ENCODE results near the gene TUBGCP6.

The TUBGCP6 gene

DNA sequence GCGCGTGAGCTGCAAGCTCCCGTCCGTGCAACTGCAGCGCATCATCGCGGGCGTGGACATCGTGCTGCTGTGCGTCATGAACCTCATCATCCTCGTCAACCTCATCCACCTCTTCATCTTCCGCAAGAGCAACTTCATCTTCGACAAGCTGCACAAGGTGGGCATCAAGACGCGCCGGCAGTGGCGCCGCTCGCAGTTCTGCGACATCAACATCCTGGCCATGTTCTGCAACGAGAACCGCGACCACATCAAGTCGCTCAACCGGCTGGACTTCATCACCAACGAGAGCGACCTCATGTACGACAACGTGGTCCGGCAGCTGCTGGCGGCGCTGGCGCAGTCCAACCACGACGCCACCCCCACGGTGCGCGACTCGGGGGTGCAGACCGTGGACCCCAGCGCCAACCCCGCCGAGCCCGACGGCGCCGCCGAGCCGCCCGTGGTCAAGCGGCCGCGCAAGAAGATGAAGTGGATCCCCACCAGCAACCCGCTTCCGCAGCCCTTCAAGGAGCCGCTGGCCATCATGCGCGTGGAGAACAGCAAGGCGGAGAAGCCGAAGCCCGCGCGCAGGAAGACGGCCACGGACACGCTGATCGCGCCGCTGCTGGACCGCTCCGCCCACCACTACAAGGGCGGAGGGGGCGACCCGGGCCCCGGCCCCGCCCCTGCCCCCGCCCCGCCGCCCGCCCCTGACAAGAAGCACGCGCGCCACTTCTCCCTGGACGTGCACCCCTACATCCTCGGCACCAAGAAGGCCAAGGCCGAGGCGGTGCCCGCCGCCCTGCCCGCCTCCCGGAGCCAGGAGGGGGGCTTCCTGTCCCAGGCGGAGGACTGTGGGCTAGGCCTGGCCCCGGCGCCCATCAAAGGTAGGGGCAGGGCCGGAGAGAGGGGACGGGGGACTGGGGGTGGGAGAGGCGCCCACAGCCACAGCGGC, 67.0 kb downstream of the TUBGCP6 start:
- peaks cover 28% of the 10 kb centered on the region for H3K27me3 Mint-ChIP-seq
- H3K9me3 Mint-ChIP-seq, result no peaks in the 10 kb centered on the region
- no peak overlapping the region for H3K27ac Mint-ChIP-seq
- peaks cover 29% of the 10 kb centered on the region for H3K36me3 Mint-ChIP-seq (ENCODE audit: low read depth)
- peaks cover 23% of the 10 kb centered on the region for H3K4me1 Mint-ChIP-seq (ENCODE audit: low read depth)
- H3K4me3 Mint-ChIP-seq, result no peak overlapping the region
- intact Hi-C loops (cut with micrococcal nuclease), result no loop called here

DNA sequence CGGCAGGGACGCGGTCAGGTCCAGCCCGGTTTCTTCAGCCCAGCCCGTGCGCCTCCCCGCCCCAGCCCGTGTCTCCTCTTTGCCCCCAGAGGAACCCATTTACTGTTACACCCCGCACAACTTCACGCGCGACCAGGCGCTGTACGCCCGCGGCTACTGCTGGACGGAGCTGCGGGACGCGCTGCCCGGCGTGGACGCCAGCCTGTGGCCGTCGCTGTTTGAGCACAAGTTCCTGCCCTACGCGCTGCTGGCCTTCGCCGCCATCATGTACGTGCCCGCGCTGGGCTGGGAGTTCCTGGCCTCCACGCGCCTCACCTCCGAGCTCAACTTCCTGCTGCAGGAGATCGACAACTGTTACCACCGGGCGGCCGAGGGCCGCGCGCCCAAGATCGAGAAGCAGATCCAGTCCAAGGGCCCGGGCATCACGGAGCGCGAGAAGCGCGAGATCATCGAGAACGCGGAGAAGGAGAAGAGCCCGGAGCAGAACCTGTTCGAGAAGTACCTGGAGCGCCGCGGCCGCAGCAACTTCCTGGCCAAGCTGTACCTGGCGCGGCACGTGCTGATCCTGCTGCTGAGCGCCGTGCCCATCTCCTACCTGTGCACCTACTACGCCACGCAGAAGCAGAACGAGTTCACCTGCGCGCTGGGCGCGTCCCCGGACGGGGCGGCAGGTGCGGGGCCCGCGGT, 67.8 kb downstream of the TUBGCP6 start:
- Mint-ChIP-seq H3K36me3 (ENCODE audit: low read depth) (peaks cover 29% of the 10 kb centered on the region), H3K9me3 (no peaks in the 10 kb centered on the region), H3K27me3 (peaks cover 28% of the 10 kb centered on the region), H3K27ac (no peak overlapping the region), H3K4me1 (ENCODE audit: low read depth) (peaks cover 32% of the 10 kb centered on the region), H3K4me3 (no peak overlapping the region)
- intact Hi-C loops (cut with micrococcal nuclease), result no loop called here

DNA sequence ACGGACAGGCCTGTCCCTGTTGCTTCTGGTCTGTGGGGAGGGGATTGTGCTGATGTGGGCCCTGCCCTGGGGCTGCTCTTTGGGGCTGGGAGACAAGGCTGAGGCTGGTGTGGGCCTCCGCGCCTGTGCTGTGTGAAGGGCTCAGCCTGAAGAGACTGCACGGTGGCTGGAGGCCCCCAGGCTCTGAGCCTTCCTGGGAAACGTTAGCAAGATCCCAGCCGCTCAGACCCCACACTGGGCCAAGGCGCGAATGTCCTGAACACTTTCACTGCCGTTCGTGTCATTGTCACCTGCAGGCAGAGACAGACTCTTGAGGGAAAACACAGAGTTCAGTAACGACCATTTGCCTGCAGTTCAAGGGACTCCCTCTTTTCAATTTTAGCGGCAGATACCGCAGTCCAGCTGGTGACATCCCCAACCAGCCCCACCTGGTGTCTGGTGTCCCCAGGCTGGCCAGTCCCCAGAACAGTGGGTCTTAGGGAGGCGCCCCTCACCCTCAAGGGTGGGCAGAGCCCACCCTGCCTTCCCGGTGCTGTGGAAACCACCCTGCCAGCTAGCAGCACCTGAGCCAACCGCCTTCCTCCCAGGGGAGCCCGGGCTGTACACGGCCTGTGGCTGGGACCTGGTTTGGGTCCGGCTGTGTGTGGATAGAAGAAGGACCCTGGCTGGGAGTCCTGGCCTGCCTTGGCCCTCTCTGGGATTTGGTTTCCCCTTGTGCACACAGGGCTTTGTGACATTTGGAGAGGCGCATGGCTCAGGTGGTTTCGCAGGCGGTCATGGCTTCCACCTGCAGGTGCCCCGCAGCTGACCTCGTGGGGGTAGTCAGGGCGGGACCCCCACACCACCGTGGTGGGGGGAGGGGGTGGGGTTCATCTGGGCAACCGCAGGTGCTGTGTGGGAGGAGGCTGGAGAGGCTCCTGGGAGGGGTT, 68.6 kb downstream of the TUBGCP6 start:
- peaks cover 29% of the 10 kb centered on the region for H3K27me3 Mint-ChIP-seq
- H3K4me1 Mint-ChIP-seq (ENCODE audit: low read depth), result peaks cover 40% of the 10 kb centered on the region
- H3K36me3 Mint-ChIP-seq (ENCODE audit: low read depth), result peaks cover 29% of the 10 kb centered on the region
- no peak overlapping the region for H3K27ac Mint-ChIP-seq
- intact Hi-C loops (cut with micrococcal nuclease), result no loop called here
- H3K9me3 Mint-ChIP-seq, result no peaks in the 10 kb centered on the region
- H3K4me3 Mint-ChIP-seq, result no peak overlapping the region

DNA sequence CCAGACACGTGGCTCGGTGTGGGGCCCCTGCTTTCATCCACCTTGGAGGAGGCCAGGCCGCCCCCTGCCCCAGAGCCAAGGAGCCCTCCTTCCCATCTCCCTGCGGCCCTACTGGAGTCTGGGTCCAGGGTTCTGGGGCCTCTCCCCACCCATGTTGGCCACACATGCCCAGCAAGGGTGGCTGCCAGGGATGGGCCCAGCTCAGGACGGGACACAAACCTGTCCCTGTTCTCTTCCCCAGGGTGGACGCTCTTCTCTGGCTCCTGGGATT, 69.7 kb downstream of the TUBGCP6 start:
- intact Hi-C loops (cut with micrococcal nuclease), result no loop called here
- peaks cover 44% of the 10 kb centered on the region for H3K4me1 Mint-ChIP-seq (ENCODE audit: low read depth)
- no peaks in the 10 kb centered on the region for H3K9me3 Mint-ChIP-seq
- peaks cover 32% of the 10 kb centered on the region for H3K27me3 Mint-ChIP-seq
- H3K27ac Mint-ChIP-seq, result no peak overlapping the region
- no peak overlapping the region for H3K4me3 Mint-ChIP-seq
- peaks cover 29% of the 10 kb centered on the region for H3K36me3 Mint-ChIP-seq (ENCODE audit: low read depth)

DNA sequence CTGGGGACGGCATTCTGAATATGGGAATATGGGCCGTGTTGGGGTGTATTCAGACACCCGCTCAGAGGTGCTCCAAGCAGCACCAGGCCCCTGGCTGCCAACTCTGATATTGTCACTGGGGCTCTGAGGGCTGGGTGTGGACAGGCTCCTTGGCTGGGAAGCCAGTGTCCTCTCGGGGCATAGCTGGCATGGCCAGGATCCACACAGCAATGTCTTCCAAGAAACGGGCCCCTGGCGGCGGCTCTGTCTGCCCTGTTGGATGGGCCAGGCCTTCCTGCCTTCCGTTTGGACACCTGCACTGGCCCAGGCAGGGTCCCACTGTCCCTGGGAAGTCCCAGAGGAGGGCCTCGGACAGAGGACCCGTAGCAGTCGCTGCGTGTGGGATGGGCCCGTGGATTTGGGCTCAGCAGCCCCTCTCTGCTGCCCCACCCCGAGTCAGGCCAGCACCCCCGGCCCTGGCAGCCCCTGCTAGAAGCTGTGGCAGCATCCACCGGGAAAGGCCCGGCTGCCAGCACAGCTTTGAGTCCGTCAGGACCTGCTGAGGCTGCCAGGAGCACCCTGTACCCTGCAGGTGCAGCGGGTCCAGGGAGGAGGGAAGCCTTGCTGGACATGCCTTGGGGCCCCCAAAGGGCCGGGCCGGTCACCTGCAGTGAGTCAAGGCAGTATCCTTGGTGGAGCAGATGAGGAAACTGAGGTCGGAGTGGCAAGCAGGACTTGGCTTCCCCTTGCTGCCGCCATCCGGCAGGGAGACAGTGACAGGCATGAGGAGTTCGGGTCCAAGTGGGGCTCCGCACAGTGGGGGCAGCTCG, 70.2 kb downstream of the TUBGCP6 start:
- intact Hi-C loops (cut with micrococcal nuclease), result no loop called here
- H3K27me3 Mint-ChIP-seq, result peaks cover 29% of the 10 kb centered on the region
- H3K4me3 Mint-ChIP-seq, result no peak overlapping the region
- H3K36me3 Mint-ChIP-seq (ENCODE audit: low read depth), result peaks cover 25% of the 10 kb centered on the region
- no peaks in the 10 kb centered on the region for H3K9me3 Mint-ChIP-seq
- H3K4me1 Mint-ChIP-seq (ENCODE audit: low read depth), result peaks cover 40% of the 10 kb centered on the region
- peak overlapping the region; percentile 63 for H3K27ac Mint-ChIP-seq

DNA sequence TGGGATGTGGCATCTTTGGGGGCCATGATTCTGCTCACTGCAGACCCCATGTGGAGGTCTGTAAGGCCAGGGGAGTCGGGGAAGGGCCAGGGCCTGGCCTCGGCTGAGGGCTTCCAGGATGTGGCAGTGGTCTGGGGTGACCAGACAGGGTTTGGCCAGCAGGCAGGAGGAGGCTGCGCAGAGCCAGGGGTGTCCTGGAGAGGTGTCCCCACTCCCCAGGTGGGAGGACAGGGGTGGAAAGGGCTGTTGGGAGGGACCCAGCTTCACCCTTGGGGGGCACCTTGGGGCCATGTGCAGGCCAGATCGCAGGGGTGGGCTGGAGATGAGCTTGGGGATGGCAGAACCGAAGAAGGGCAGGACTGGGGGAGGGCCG, 70.9 kb downstream of the TUBGCP6 start:
- intact Hi-C loops (cut with micrococcal nuclease), result no loop called here
- Mint-ChIP-seq H3K9me3 (no peaks in the 10 kb centered on the region), H3K27me3 (peaks cover 29% of the 10 kb centered on the region), H3K27ac (peak overlapping the region; percentile 63), H3K4me3 (no peak overlapping the region), H3K4me1 (ENCODE audit: low read depth) (peaks cover 39% of the 10 kb centered on the region), H3K36me3 (ENCODE audit: low read depth) (peaks cover 18% of the 10 kb centered on the region)

DNA sequence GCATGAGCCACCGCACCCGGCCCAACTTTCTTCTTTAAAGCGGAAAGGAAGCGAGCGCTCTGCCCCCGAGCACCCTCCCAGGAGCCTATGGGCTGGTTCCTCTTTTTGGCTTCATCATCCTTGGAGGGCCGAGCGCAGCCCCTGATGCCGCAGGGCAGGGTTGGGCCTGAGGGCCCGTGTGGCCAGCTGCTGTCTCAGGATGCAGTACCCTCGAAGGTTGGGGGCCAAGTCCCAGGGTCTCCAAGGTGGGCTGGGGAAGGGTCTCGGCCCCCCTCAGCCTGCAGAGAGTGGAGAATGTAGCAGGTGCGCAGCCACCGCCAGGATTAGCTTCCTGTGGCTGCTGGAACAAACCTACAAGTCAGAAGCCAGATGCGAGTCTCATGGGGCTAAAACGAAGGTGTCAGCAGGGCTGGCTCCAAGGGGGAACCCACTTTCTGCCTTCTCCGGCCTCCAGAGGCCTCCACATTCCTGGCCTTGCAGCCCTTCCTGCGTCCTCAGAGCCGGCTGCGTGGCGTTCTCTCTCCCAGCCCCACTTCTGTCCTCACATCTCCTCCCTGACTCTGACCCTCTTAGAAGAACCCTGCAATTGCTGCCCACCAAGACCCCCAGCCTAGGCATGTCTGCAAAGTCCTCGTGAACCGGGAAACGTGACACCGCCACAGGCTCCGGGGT, 71.4 kb downstream of the TUBGCP6 start:
- Mint-ChIP-seq H3K4me3 (no peak overlapping the region), H3K36me3 (ENCODE audit: low read depth) (peaks cover 13% of the 10 kb centered on the region), H3K9me3 (no peaks in the 10 kb centered on the region), H3K27me3 (peaks cover 32% of the 10 kb centered on the region), H3K4me1 (ENCODE audit: low read depth) (peaks cover 45% of the 10 kb centered on the region), H3K27ac (peak overlapping the region; percentile 63)
- intact Hi-C loops (cut with micrococcal nuclease), result no loop called here

DNA sequence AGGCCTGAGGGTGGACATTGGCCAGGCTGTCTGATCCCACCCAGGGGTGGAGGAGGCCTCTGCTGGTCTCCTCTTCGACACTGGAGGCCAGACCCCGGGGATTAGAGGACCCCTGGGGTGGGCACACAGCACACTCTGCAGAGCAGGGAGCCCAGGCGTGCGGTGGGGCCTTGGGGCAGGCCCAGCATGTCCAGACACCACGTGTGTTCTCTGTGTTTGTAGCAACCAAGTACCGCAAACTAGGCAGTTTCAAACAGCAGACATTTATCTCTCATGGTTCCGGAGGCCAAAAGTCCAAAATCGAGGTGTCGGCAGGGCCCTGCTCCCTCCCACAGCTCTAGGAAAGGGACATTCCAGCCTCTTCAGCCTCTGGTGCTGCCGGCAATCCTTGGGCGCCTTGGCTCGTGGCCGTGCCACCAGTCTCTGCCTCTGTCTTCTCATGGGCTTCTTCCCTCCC, 72.8 kb downstream of the TUBGCP6 start:
- intact Hi-C loops (cut with micrococcal nuclease), result loop anchor here (2.0 kb wide), 1 partner anchor 13 kb away; the partner anchor contains the start of gene TRABD
- peaks cover 3% of the 10 kb centered on the region for H3K36me3 Mint-ChIP-seq (ENCODE audit: low read depth)
- peaks cover 45% of the 10 kb centered on the region for H3K4me1 Mint-ChIP-seq (ENCODE audit: low read depth)
- no peak overlapping the region for H3K27ac Mint-ChIP-seq
- H3K4me3 Mint-ChIP-seq, result peak overlapping the region; percentile 10
- H3K9me3 Mint-ChIP-seq, result no peaks in the 10 kb centered on the region
- H3K27me3 Mint-ChIP-seq, result peaks cover 36% of the 10 kb centered on the region

DNA sequence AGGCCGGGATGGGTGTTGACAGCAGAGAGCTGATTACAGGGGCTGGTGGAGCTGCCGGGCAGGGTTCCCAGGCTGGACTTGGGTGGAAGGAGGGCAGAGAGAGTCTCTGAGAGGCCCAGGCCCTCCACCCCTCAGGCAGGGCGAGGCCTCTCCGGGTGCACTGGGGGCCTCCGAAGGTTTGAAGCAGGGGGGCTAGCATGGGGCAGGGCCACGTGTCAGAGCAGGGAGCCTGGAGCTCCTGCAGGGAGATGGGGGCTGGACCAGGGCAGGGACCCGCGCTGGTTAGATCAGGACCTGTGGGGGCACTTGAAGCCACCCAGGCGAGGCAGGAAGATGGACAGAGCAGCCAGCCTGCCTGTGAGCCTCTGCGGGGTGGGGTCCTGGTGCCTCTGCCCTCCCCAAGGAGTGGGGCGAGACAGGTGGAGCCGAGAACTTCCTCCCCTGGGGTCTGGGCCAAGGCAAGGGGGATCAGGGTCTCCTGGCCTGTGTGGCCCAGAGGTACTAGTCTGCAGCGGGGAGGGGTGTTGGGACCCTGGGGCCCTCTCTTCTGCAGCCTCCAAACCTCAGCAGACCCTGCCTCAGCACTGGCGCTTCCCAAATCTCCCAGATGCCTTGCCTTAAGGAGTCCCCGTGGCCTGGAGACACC, 73.4 kb downstream of the TUBGCP6 start:
- intact Hi-C loops (cut with micrococcal nuclease), result loop anchor here (2.0 kb wide), 1 partner anchor 13 kb away; the partner anchor contains the start of gene TRABD
- Mint-ChIP-seq H3K9me3 (no peaks in the 10 kb centered on the region), H3K27ac (peak overlapping the region; percentile 24), H3K4me1 (ENCODE audit: low read depth) (peaks cover 45% of the 10 kb centered on the region), H3K27me3 (peaks cover 38% of the 10 kb centered on the region), H3K4me3 (peak overlapping the region; percentile 69), H3K36me3 (ENCODE audit: low read depth) (no peaks in the 10 kb centered on the region)

DNA sequence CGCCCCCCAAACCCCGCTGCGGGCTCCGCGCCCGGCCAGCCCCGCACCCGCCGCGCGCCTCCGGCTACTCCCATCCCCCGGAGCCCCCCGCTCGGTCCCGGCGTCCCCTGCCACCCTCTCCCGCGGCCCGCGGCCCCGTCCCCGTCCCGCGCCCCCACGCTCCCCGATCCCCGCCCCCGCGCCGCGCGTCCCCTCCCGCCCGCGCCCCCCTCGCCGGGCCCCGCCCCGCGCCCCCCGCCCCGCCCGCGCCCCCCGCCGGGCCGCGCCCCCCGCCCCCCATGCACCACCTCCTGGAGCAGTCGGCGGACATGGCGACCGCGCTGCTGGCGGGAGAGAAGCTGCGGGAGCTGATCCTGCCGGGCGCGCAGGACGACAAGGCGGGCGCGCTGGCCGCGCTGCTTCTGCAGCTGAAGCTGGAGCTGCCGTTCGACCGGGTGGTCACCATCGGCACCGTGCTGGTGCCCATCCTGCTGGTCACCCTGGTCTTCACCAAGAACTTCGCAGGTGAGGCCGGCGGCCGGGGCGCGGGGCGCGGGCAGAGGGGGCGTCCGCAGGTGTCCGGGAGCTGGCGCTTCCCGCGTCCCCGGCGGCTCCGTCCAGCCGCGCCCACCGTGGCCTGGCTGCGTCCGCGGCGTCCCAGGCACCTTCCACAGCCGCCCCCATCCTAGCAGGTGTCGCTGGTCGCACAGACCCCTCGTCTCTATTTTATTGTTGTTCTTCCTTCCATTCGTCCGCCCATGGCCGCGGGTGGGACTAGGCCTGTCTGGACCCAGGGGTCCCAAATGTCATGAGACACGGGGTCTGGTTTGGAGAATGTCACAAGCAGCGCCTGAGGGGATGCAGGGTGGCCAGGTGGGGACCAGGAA, 74.1 kb downstream of the TUBGCP6 start, which contains the start of gene PANX2:
TSS of gene PANX2 (plus strand) at position 279 of the 866 bp plus-strand sequence. CDS start at position 279, 0 bp downstream.
- H3K27me3 Mint-ChIP-seq, result peaks cover 36% of the 10 kb centered on the region
- peak within 1 kb of the TSS; percentile 73 for H3K27ac Mint-ChIP-seq

DNA sequence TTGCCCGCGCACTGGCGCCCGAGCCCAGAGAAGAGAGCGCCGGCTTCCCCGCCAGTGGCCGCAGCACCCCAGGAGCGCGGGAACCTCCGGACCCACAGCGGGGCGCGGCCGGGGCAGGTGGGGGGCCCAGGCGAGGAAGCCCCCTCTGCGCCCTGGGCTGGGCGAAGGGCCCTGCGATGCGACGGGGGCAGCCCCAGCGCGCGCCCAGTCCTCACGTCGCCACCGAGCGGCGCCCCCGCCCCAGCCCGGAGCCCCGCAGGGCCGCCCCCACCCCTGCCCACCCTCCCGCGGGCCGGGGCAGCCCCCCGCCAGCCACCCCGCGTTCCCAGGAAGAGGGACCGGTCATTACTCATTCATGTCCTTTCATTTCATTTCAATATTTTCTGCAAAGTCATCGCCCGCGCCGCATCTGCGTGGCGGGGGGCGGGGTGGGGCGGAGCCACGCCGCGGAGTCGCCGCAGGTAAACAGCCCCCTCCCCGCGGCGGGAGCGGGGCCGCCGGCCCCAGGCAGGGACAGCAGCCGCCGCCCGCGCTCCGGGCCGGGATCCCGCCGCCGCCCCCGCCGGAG, 75.0 kb downstream of the TUBGCP6 start:
- Mint-ChIP-seq H3K4me3 (peak overlapping the region; percentile 78), H3K36me3 (ENCODE audit: low read depth) (no peaks in the 10 kb centered on the region), H3K27me3 (peaks cover 35% of the 10 kb centered on the region), H3K9me3 (no peaks in the 10 kb centered on the region), H3K4me1 (ENCODE audit: low read depth) (peaks cover 45% of the 10 kb centered on the region), H3K27ac (peak overlapping the region; percentile 73)
- intact Hi-C loops (cut with micrococcal nuclease), result loop anchor here (2.0 to 5.0 kb wide), 2 partner anchors 15 to 37 kb away; partner anchors contain the start of gene TRABD

More for the DNA sequence above, 74.1 kb downstream of the TUBGCP6 start, which contains the start of gene PANX2:
- Mint-ChIP-seq H3K9me3 (no peaks in the 10 kb centered on the region), H3K36me3 (ENCODE audit: low read depth) (no peaks in the 10 kb centered on the region), H3K4me3 (peak within 1 kb of the TSS; percentile 78), H3K4me1 (ENCODE audit: low read depth) (peaks cover 45% of the 10 kb centered on the region)
- intact Hi-C loops (cut with micrococcal nuclease), result loop anchor here (2.0 kb wide), 1 partner anchor 14 kb away; the partner anchor contains the start of gene TRABD
